ENCODE results near the gene HLF.

Gene HLF

DNA sequence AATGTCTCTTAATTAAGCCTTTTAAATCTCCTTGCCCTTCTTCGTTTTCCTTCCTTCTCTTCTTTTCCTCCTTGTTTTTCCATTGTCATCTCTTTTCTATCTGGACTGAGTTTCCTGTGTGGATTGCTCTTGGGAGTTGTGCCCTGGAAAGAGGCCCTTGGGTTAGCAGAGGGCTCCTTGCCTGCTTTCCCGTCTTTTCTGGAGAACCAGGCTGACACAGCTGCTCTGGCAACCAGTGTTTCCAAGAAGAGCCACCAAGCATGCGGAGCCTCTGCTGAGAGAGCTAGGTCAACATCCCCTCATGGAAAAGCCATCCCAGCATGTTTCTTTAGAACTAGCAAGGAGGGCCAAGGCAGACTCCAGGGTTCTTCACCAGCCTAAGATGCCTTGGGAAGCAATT is 75.4 kb downstream of the HLF start:
- TF ChIP-seq, protein P1, sequence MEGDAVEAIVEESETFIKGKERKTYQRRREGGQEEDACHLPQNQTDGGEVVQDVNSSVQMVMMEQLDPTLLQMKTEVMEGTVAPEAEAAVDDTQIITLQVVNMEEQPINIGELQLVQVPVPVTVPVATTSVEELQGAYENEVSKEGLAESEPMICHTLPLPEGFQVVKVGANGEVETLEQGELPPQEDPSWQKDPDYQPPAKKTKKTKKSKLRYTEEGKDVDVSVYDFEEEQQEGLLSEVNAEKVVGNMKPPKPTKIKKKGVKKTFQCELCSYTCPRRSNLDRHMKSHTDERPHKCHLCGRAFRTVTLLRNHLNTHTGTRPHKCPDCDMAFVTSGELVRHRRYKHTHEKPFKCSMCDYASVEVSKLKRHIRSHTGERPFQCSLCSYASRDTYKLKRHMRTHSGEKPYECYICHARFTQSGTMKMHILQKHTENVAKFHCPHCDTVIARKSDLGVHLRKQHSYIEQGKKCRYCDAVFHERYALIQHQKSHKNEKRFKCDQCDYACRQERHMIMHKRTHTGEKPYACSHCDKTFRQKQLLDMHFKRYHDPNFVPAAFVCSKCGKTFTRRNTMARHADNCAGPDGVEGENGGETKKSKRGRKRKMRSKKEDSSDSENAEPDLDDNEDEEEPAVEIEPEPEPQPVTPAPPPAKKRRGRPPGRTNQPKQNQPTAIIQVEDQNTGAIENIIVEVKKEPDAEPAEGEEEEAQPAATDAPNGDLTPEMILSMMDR (IDR thresholded peaks at IDR 0.05; ENCODE audit: low read depth, low read length): no peak

DNA sequence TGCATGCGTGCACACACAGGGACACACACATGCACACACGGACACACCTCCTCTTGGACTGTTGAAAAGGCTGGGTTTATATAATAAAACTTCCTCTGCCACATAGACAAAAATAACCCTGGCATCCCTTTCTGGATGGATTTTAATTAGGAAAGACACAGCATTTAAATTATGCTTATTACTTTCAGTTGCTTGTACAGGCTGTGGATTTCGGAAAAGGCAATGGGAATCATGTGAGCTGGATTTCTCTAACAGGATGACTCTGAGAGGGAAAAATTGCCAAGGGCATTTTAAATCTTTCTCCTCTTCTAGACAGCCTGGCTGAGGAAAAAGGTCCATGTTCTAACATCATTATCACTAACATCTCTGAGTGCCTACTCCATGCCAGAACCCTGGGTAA is 75.9 kb downstream of the HLF start:
- H3K4me3 ChIP-seq (ENCODE audit: low read depth, low read length): no peak overlapping the region
- TF ChIP-seq, protein P1 (IDR thresholded peaks at IDR 0.05; ENCODE audit: low read depth, low read length): no peak
- in situ Hi-C loops (cut with HindIII; ENCODE audit: low sequenced_read_pairs): no loop called here
- no peak for DNase-seq (ENCODE audit: low read depth, low spot score)

More for the DNA sequence above, 75.4 kb downstream of the HLF start:
- DNase-seq (ENCODE audit: low read depth, low spot score): no peak
- in situ Hi-C loops (cut with HindIII; ENCODE audit: low sequenced_read_pairs): no loop called here
- H3K4me3 ChIP-seq (ENCODE audit: low read depth, low read length): no peak overlapping the region

DNA sequence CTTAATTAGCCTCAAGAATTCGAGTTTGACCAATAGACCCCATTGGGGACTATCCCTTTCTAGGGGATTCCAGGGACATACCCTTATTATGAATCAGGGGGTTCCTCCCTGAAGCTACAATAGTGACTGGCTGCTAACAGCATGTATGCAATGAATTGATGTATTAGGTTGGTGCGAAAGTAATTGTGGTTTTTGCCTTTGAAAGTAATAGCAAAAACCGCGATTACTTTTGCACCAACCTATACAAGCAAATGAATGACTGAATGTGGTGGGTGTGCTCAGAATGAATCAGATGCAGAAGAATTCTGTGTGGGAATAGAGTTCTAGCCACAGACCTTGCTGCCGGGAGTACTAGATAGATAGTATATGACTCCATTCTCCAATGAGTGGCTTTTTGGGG is 76.7 kb downstream of the HLF start:
- in situ Hi-C loops (cut with HindIII; ENCODE audit: low sequenced_read_pairs): no loop called here
- peak; percentile 26 for DNase-seq (ENCODE audit: low read depth, low spot score)
- no peak overlapping the region for H3K4me3 ChIP-seq (ENCODE audit: low read depth, low read length)
- TF ChIP-seq, protein P1 (IDR thresholded peaks at IDR 0.05; ENCODE audit: low read depth, low read length): no peak

DNA sequence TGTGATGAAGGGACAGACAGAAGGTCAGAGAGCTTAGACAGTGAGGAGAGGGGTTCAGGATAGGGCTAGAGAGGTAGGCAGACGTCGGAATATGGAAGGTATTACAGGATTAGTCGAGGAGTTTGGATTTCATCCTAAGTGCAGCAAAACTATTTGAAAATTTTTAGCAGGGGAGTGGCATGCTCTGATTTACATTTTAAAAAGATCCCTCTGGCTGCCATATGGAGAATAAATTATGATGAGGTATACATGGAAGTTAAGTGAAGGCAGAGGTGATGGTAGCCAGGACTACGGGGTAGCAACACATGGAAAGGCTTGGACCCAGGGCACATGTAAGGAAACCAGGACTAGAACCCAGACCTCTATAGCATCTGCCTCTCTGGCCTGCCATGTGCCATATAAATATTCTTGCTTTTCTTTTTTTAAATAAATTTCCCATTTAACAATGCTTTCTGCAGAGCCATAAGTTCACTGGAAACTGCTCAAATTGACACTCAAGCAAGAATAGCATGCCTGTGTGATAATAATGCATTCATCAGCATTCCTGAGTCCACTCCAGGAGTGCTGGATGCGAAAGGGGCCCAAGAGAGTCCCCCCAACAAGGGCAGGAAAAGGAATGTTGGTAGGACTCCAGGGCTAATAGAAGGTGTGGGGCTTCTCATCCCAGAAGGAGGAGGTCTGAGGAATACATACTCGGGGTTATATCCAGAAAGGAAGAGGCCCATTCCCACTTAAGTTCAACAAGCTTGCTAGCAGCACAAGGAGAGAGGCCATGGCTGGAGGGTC is 78.2 kb downstream of the HLF start:
- in situ Hi-C loops (cut with HindIII; ENCODE audit: low sequenced_read_pairs): no loop called here
- TF ChIP-seq, protein P1 (IDR thresholded peaks at IDR 0.05; ENCODE audit: low read depth, low read length): no peak
- H3K4me3 ChIP-seq (ENCODE audit: low read depth, low read length): no peak overlapping the region
- no peak for DNase-seq (ENCODE audit: low read depth, low spot score)

DNA sequence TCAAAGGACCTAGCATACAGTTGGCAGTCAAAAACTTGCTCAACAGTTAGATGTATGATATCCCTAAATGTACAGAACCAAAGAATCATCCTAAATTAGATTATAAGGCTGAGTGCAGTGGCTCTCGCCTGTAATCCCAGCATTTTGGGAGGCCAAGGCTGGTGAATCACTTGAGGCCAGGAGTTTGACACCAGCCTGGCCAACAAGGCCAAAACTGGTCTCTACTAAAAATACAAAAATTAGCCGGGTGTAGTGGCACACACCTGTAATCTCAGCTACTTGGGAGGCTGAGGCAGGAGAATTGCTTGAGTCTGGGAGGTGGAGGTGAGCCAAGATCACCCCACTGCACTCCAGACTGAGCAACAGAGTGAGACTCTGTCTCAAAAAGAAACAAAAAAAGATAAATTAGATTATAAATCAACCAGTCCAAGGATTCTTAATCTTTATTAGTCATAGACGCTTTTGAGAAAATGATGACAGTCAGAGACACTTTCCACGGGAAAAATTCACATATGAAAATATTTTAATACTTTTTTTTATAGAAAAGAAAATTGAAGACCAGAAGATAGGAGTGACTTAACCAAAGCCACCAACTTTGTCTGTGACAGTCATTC is 79.2 kb downstream of the HLF start:
- DNase-seq (ENCODE audit: low read depth, low spot score): no peak
- in situ Hi-C loops (cut with HindIII; ENCODE audit: low sequenced_read_pairs): no loop called here
- no peak overlapping the region for H3K4me3 ChIP-seq (ENCODE audit: low read depth, low read length)
- TF ChIP-seq, protein P1 (IDR thresholded peaks at IDR 0.05; ENCODE audit: low read depth, low read length): no peak

DNA sequence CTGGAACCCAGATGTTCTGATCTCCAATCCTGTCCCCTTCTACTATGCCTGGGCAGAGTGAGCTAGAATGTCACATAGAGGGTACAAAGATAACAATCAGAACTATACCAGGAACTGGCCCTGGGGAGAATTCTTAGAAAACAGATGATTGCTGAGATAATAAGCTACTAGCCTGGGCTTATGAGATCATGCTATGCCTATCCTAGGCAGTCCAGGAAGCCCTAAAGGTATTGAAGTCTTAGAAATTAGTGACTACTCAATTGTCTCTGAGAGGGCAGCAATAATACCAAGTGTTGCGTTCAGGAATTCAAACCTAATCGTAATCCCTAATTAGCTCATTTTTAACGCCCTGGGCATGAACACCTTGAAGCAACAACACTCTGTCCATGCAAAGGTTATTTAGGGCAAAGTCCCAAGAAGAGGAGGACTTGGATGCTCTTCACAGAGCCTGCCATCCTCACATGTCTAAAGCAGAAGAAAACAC is 79.8 kb downstream of the HLF start:
- in situ Hi-C loops (cut with HindIII; ENCODE audit: low sequenced_read_pairs): no loop called here
- no peak for DNase-seq (ENCODE audit: low read depth, low spot score)
- TF ChIP-seq, protein P1 (IDR thresholded peaks at IDR 0.05; ENCODE audit: low read depth, low read length): no peak
- H3K4me3 ChIP-seq (ENCODE audit: low read depth, low read length): no peak overlapping the region
